Central memory CD4-positive, alpha-beta T cell (primary cell): ENCODE measurements around the gene SEMA4A.
"Not testable (repeated sequence)": the region's sequence is repeated elsewhere in the genome, so short reads cannot be mapped to it uniquely, and the experiment has no call there.

Experiments used
- DNase-seq: peaks from one replicate; pipeline ENCODE4 v3.0.0; 2022

The SEMA4A gene

DNA sequence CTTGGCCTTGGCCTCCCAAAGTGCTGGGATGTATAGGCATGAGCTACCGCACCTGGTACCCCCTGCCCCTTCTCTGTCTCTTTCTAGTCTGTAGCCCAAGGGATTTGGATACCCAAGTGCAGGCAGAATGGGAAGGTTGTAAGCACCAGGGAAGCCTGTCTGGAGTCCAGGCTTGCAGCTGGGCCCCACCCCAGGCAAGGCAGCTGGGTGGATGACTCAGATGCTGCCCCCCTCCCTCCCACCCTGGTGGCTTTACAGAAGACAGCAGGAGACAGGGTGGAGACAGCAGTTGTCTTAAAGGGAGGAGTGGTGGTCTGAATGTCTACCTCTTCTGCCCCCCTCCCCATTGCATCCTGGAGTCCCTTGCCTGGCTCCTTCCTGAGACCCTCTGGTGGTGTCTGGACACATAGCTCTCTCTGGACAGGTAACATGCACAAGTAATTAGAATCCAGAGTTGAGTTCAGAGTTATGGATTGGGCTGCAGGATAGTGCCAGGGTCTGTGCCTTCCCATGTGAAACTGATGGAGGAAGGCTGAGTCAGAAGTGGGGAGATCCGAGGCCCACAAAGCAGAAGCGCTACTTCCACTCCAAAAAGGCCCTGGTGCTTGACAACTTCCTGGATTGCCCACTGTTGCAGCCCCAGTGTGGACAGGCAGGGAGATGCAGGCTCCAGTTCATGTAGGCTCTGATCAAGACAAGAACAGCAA, 33.7 kb upstream of the SEMA4A start:
- no peak for DNase-seq

DNA sequence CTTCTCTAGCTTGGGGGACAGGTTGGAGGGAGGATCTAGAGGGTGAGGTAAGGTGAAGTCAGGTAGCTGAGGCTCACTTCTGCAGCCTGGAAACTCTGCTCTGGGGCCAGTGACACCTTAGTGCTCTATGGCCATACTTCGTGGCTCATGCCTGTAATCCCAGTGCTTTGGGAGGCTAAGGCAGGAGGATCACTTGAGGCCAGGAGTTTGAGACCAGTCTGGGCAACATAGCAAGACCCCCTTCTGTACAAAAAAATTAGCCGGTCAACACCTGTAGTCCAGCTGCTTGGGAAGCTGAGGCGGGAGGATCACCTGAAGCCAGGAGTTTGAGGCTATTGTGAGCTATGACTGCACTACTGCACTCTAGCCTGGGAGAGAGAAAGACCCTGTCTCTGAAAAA, 33.1 kb upstream of the SEMA4A start:
- no peak for DNase-seq

DNA sequence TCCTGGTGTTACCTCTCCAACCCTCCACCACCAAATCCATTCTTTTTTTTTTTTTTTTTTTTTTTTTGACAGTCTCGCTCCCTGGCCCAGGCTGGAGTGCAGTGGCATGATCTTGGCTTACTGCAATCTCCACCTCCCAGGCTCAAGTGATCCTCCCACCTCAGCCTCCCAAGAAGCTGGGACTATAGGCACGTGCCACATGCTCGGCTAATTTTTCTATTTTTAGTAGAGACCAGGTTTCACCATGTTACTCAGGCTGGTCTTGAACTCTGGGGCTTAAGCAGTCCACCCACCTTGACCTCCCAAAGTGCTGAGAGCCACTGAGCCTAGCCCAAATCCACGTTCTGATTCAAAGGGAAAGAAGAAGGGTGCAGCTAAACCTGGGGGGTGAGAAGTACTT, 32.4 kb upstream of the SEMA4A start:
- DNase-seq, result not testable (repeated sequence)

DNA sequence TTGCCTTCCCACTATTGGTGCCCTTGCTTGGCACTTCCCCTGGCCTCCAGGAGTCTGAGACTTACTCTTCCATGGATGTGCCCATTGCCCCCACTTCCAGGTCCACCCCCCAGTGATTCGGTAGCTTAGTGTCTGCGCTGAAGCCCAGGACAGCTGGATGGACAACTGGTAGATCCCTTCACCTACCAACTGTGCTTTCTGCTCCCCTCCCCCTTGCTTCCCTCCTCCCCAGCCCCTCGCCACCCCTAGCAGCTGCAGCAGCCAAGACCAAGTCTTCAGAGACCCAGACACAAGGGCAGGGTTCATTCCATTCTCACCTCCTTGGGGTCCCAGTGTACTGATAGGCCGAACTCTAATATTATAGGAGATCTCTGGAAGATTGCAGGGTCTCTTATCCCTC, 31.9 kb upstream of the SEMA4A start:
- DNase-seq, result no peak

- no peak for DNase-seq
Measured at GRCh38 chr1:156122086-156122485, 31.3 kb upstream of the SEMA4A start.

DNA sequence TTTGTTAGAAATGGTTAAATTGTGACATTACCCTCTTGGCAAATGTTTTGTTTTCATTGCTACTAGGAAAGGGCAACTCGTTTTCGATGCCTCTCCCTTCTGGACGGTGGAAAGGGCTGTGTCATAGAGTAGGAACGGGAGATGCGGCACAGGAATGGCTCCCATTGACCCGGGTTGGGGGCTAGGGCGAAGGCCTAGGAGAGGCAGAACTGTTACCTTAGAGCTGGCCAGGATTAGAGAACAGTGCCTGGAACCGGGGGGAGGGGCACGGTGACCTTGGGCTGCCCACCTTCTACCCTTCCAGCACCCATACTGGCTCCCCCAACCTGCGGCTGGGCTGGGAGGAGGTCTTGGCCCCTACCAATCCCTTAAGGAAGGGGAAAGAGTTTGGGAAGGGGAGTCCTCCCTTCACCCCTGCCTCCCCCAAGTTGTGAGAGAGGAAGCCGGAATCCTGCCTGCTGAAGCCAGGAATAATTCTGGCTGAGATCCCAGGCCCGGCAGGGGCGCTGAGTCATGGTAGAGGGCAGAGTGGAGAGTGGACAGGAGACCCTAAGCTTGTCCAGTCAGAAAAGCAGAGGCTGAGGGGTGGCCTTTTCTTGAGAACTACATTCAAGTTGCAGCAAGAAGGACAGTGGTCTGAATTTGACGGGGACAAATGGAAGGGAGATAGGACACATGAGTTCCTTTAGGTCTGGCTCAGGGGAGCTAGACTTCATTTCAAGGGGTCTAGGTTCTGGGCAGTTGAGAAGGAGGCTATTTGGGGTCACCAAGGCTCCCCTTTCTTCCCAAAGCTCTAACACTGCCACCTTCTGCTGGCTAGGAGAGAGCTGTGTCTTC, 30.6 kb upstream of the SEMA4A start:
- no peak for DNase-seq

DNA sequence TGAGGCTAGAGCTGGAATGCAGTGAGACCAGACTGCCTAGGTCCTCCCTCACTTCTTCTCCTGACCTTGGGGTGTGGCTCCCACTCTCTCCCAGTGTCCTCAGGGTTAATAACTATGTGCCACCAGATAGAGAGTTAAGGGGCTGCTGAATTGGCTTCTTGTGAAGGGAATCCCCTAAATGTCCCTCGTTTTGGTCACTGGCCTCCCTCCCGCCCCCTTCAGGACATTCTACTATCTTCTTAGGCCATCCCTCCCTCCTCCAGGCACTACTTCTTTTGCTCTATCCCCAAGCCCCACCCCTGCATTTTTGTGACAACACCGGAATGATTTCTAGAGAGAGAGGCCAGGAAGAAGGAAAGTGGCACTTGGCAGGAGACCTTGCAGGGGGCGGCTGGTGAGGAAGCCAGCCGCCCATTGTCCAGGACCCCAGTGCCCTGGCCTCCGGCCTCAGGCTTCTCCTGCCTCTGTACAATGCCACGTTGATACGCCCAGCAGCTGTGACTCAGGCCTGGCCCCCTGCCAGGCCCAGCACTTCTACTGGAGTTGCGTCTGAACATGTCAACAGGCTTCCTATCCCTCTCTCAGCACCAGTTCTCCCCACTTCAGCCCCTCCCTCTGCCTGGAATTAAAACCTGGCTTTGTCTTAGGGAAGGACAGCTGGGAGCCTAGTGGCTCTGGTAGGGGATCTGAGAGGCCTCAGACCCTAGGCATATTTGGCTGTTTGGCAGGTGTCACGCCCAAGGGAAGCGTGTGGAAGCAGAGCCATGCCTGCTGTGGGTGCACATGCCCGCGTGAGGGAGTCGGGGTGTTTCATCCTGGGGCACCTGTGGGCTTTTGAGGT, 29.8 kb upstream of the SEMA4A start:
- DNase-seq, result peak; percentile 68

DNA sequence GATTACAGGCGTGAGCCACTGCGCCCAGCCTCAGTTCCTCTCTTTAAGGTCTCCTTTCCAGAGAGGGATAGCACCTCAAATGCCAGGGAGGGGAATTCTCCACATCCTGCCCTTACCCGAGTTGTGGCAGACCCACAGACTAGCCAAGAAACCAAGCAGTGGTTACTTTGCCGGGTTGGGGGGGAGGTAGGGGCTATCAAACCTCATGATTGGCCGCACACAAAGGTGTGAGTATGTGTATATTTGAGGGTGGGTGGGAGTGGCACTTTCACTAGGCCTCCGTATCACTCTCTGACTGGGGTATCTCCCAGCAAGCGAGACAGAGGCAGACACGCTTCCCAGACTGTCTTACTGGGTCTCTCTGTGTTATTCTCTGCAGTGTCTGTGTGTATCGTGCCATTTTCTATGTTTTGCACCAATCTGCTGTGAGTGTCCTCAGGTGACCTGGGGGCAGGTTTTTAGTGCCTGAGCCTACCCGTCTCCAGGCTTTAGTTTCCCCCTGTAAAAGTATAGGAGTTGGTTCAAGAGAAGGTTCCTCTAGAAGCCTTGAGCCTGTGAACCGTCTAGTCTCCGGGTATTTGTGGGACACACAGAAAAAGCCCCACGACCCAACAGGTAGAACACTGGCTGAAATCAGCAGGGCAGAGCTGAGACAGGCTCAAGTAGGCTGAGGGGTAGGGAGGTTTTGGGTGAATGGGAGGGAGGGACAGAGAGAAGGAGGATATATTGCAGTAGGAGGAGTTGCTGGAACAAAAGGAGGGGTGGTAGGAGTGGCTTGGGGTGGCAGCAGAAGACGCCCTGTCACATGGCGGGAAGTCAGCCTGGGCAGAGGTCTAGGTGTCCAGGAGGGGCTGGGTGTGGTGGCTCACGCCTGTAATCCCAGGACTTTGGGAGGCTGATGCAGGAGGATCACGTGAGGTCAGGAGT, 28.6 kb upstream of the SEMA4A start:
- DNase-seq, result peak; percentile 62

DNA sequence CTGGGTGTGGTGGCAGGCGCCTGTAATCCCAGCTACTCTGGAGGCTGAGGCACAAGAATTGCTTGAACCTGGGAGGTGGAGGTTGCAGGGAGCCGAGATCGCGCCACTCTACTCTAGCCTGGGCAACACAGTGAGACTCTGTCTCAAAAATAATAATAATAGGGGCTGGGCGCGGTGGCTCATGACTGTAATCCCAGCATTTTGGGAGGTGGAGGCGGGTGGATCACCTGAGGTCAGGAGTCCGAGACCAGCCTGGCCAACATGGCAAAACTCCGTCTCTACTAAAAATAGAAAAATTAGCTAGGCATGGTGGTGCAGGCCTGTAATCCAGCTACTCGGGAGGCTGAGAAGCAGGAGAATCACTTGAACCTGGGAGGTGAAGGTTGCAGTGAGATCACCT, 27.8 kb upstream of the SEMA4A start:
- DNase-seq, result not testable (repeated sequence)

DNA sequence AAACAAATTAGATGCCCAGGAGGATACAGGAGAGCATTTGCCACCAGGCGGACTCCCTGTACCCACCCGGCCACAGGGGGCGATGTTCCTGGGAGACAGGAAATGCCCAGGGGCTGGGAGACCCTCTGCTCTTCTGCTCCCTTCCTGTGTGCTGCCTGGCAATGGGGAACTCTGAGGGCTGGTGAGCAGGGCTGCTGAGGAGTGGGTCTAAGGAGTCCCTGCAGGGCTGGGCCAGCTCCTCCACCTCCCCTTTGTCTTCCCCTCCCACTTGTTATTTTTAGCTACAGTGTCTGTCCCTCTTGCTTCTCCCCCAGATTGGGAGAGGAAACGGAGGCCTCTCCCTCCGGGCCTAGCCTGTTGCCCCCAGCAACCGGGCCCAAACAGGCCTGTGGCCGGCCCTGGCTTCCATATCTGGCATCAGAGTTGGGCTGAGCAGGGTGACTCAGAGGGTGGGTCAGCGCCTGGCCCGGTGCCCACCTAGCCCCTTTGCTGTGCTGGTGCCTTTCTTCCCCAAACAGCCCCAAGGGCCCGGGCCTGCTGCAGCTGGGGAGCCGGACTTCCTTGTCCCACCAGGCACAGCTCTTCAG, 27.2 kb upstream of the SEMA4A start:
- peak; percentile 59 for DNase-seq

DNA sequence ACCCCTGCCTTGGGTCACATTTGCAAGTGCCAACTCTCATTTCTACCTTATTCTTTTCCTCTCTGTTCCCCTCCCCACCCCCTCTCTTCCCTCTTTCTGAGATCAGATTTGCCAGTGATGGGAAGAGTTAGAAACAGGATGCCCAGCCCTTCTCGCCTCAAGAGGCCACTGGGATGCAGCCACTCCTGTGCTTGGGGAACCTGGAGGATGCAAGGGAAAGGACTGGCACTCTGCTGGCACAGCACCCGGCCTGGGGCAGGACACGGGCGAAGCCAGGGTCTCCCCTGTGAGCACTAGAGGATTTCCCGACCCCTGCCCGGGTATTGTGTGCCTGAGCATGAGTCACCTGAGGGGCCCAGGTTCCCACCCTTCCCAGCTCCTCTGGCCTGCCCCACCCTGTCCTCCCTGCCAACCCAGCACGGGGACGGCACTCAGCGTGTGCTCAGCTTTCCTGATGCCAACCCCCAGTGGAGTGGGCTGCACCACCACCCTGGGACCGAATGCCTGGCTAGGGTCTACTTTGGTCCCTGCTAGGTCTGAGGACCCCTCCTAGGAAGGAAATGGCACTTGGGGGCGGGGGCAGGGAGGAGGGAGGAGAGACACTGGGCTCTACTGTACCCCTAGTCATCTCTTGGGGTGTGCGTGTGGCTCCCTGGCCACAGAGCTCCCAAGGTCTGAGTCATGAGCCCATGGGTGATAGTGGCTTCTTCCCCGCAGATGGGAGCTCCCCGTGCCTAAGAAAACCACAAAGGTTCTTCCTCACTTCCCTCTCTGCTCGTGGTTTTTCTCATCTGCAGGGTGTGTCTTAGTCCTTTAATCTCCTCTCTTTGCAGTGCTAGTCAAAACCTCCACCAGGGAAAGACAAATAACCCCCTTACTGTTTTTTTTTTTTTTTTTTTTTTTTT, 26.5 kb upstream of the SEMA4A start:
- peak; percentile 91 for DNase-seq

- no peak for DNase-seq
Measured at GRCh38 chr1:156128308-156128653, 25.1 kb upstream of the SEMA4A start.

DNA sequence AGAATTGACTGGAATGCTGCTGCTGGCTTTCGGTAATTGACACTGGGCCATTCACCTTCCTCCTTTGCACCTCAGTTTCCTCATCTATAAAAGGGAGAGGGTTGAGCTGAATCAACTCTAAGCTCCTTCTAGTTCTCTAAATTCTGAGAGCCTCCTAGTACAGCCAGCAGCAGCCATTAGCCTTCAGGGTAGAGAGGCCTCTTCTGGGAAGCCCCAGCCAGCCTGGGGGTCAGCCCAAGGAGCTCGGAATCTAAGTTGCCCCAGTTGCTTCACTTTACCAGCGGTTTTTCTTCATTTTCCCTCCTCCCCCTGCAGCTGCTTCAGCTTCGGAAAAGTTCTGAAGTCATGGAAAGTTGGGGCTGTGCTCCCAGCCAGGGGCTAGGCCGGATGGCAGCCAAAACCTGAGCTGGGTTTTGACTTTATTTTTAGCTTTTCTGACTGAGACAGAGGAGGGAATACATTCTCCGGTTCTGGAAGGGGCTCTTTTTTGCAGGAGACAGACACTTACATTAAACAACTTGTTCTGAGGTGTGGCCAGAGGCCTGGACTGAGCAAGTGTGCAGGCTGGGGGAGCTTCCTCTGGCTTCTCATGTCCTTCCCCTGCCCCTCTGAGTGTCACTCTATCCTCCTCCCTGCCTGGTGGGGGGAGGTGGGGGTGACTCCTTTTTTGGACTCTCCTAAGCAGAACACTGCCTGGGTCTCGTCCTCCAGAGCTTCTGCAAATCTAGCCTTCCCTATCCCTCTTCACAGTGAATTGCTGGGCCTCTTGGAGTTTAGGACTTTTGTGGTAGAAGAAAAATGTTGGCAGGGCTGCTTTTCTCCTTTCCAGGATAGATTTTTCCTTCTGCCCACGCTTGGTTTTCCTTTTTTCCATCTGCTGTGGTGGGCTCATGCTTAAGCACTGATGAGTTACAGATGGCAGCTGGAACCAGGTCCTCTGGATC, 24.5 kb upstream of the SEMA4A start:
- no peak for DNase-seq

DNA sequence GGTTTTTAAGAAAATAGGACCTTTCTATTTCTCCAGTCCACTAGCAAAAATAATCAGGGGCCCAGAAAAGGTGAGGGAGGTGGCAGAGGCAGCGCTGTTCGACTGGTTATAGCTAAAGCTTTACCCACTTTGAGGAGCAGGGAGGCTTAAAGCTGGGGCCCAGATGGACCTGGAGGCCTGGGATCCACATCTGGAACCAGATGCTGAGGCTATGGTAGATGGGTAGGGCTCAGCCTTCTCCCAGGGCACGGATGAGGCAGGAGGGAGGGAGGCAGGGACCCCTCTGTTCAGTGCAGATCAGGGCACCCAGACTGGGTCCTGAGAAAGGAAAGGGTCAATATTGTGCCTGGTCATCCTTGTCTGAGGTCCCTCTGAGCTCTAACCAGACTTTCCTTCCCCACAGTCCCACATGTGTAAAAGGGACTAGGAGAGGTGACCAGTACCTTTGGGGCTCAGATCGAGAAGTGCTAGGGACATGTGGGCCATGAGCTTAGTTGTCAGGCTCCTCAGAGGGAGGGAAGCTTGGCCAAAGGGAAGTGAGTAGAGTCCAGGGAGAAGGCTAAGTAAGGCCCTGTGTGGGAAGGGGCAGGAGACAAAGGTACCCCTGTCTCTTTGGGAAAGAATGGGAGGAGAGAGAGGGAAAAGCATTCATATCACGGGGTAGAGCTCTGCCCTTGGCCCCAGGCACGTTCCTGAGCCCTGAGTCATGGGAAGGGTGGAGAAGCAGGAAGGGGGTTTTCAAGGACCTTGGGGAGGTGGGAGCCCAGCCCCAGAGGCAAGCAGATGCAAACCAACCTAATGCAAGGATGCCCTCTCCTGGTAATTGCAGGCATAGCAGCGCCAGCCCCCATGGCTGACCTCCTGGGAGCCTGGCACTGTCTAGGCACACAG, 23.5 kb upstream of the SEMA4A start:
- DNase-seq, result peak; percentile 68

DNA sequence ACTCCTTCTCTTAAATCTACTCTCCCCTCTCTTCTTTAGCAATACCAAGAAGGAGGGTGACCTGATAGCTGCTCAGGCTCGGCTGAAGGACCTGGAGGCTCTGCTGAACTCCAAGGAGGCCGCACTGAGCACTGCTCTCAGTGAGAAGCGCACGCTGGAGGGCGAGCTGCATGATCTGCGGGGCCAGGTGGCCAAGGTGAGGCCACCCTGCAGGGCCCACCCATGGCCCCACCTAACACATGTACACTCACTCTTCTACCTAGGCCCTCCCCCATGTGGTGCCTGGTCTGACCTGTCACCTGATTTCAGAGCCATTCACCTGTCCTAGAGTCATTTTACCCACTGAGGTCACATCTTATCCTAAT, 22.8 kb upstream of the SEMA4A start:
- no peak for DNase-seq

DNA sequence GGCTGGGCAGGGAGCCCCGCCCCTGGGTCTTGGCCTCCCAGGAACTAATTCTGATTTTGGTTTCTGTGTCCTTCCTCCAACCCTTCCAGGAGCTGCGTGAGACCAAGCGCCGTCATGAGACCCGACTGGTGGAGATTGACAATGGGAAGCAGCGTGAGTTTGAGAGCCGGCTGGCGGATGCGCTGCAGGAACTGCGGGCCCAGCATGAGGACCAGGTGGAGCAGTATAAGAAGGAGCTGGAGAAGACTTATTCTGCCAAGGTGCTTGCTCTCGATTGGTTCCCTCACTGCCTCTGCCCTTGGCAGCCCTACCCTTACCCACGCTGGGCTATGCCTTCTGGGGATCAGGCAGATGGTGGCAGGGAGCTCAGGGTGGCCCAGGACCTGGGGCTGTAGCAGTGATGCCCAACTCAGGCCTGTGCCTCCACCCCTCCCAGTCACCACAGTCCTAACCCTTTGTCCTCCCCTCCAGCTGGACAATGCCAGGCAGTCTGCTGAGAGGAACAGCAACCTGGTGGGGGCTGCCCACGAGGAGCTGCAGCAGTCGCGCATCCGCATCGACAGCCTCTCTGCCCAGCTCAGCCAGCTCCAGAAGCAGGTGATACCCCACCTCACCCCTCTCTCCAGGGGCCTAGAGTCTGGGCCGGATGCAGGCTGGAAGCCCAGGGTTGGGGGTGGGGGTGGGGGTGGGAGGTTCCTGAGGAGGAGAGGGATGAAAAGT, 18.5 kb upstream of the SEMA4A start:
- DNase-seq, result no peak

- DNase-seq, result no peak
Measured at GRCh38 chr1:156135930-156136871, 17.2 kb upstream of the SEMA4A start.
